Neural progenitor cell (in vitro differentiated cells): ENCODE data around the gene OCEL1. TPM values are rescaled to one million over a fixed set of nuclear protein-coding genes. Genes with fewer than 3 reads are reported as not detected.

Source experiments
- DNase-seq: peaks from one replicate; pipeline ENCODE4 v3.0.0-alpha.2; 2016; ENCODE audit warnings: low spot score
- H2AFZ ChIP-seq: fragments of 200-600 bp; sonication (generic); replicated peaks from 2 replicates; pipeline ENCODE4 v1.6.1; 2016; ENCODE audit warnings: antibody characterized with exemption
- H3F3A ChIP-seq: fragments of 200-600 bp; sonication (generic); 2 replicates; pipeline ENCODE4 v1.6.1; 2016; ENCODE audit warnings: antibody characterized with exemption, low read depth
- H3K27ac ChIP-seq: fragments of 200-600 bp; sonication (generic); 2 replicates; pipeline ENCODE4 v1.5.1; 2016; ENCODE audit warnings: mild to moderate bottlenecking
- H3K27me3 ChIP-seq: fragments of 200-600 bp; sonication (generic); 2 replicates; pipeline ENCODE4 v1.6.1; 2016; ENCODE audit warnings: mild to moderate bottlenecking, moderate library complexity
- H3K36me3 ChIP-seq: fragments of 200-600 bp; sonication (generic); 2 replicates; pipeline ENCODE4 v1.5.1; 2016
- H3K4me1 ChIP-seq: fragments of 200-600 bp; sonication (generic); 2 replicates; pipeline ENCODE4 v1.6.1; 2016; ENCODE audit warnings: mixed run types
- H3K4me2 ChIP-seq: fragments of 200-600 bp; sonication (generic); 2 replicates; pipeline ENCODE4 v1.6.1; 2016
- H3K4me3 ChIP-seq: fragments of 200-600 bp; sonication (generic); 2 replicates; pipeline ENCODE4 v1.5.1; 2016
- H3K79me2 ChIP-seq: fragments of 200-600 bp; sonication (generic); 2 replicates; pipeline ENCODE4 v1.6.1; 2016; ENCODE audit warnings: low read depth
- H3K9ac ChIP-seq: fragments of 200-600 bp; sonication (generic); 2 replicates; pipeline ENCODE4 v1.6.1; 2016
- H3K9me3 ChIP-seq: fragments of 200-600 bp; sonication (generic); 2 replicates; pipeline ENCODE4 v1.5.1; 2016; ENCODE audit warnings: low read depth
- H4K20me1 ChIP-seq: fragments of 200-600 bp; sonication (generic); 2 replicates; pipeline ENCODE4 v1.6.1; 2016; ENCODE audit warnings: low read depth
- H3K27ac Mint-ChIP-seq: 3 replicates; pipeline ENCODE4 v1.8.0; 2021; ENCODE audit warnings: mixed read lengths
- H3K27me3 Mint-ChIP-seq: 2 replicates; pipeline ENCODE4 v1.8.0; 2022; ENCODE audit warnings: low read depth, mild to moderate bottlenecking, inconsistent platforms, moderate library complexity, mixed read lengths; ENCODE audit not compliant: insufficient read depth
- H3K36me3 Mint-ChIP-seq: 3 replicates; pipeline ENCODE4 v1.8.0; 2021; ENCODE audit warnings: mixed read lengths
- H3K4me1 Mint-ChIP-seq: 3 replicates; pipeline ENCODE4 v1.8.0; 2021; ENCODE audit warnings: mixed read lengths
- H3K4me3 Mint-ChIP-seq: 3 replicates; pipeline ENCODE4 v1.8.0; 2021; ENCODE audit warnings: mild to moderate bottlenecking, moderate library complexity, mixed read lengths
- H3K9me3 Mint-ChIP-seq: 3 replicates; pipeline ENCODE4 v1.8.0; 2020; ENCODE audit warnings: mixed read lengths
- CTCF ChIP-seq: fragments of 200-600 bp; sonication (generic); IDR thresholded peaks from 2 replicates; pipeline ENCODE4 v1.5.1; 2017; ENCODE audit warnings: antibody characterized with exemption, mild to moderate bottlenecking
- EZH2 ChIP-seq: fragments of 200-600 bp; sonication (generic); IDR thresholded peaks from 2 replicates; pipeline ENCODE4 v1.6.1; 2017; ENCODE audit warnings: antibody characterized with exemption, mild to moderate bottlenecking, moderate library complexity
- EZH2phosphoT487 ChIP-seq: fragments of 200-600 bp; sonication (generic); IDR thresholded peaks from 2 replicates; pipeline ENCODE4 v1.6.1; 2017; ENCODE audit warnings: antibody characterized with exemption
- total RNA-seq: library from RNA; depleted of rRNA; stranded (reverse); fragments of >200 nt; gene quantifications from 2 replicates; pipeline ENCODE4 v1.2.3, GENCODE V29; 2015; ENCODE audit warnings: low replicate concordance

Gene OCEL1
- total RNA-seq, 1 donor from 2014 or later = 4.6 TPM

DNA sequence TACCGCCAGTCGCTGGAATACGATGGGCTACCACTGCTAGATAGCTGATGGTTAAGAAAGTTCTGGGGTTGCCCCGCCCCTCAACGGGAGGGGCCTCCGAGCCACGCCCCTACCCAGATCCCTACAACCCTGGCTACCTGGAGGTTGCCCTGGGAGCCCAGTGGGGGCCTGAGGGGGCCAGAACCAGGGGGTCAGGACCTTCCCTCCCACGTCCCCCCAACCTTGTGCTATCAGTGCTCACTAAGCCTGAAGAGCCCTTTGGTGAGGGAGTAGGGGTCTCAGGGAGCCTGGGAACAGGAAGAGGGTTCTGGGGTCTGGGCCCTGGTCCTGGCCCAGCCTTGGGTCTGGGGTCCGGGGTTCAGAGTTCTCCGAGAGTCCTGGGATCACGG is 8.9 kb downstream of the OCEL1 start:
- Mint-ChIP-seq H3K4me1 (peaks cover 11% of the 10 kb centered on the region), H3K36me3 (peaks cover 18% of the 10 kb centered on the region), H3K4me3 (peak overlapping the region; percentile 76), H3K9me3 (no peaks in the 10 kb centered on the region), H3K27me3 (peaks cover 8% of the 10 kb centered on the region), H3K27ac (no peak overlapping the region)
- Histone ChIP-seq H3K36me3 (no peaks in the 10 kb centered on the region), H3K4me2 (peak overlapping the region; percentile 87), H2AFZ (no peak overlapping the region), H3K4me1 (peaks cover 17% of the 10 kb centered on the region), H3K27me3 (no peaks in the 10 kb centered on the region), H3K27ac (no peak overlapping the region), H3F3A (peaks cover 46% of the 10 kb centered on the region), H4K20me1 (peaks cover 34% of the 10 kb centered on the region), H3K79me2 (peaks cover 36% of the 10 kb centered on the region), H3K4me3 (peak overlapping the region; percentile 80), H3K9me3 (no peaks in the 10 kb centered on the region), H3K9ac (no peak overlapping the region)
- DNase-seq = peak; percentile 76
- TF ChIP-seq CTCF (no peak), EZH2phosphoT487 (no peak), EZH2 (no peak)

- peak overlapping the region; percentile 56 for H3K27ac ChIP-seq
- H3K4me3 Mint-ChIP-seq = peak overlapping the region; percentile 76
- peaks cover 11% of the 10 kb centered on the region for H3K4me1 Mint-ChIP-seq
- H4K20me1 ChIP-seq = peaks cover 38% of the 10 kb centered on the region
- H3K27me3 ChIP-seq = no peaks in the 10 kb centered on the region
- H3F3A ChIP-seq = peaks cover 46% of the 10 kb centered on the region
- peaks cover 36% of the 10 kb centered on the region for H3K79me2 ChIP-seq
- TF ChIP-seq EZH2 = peak; percentile 29
- TF ChIP-seq CTCF = peak; percentile 53
- no peak for TF ChIP-seq EZH2phosphoT487
- no peaks in the 10 kb centered on the region for H3K36me3 ChIP-seq
- peak overlapping the region; percentile 58 for H2AFZ ChIP-seq
- peaks cover 17% of the 10 kb centered on the region for H3K4me1 ChIP-seq
- peak overlapping the region; percentile 80 for H3K4me3 ChIP-seq
- H3K9me3 Mint-ChIP-seq = no peaks in the 10 kb centered on the region
- H3K9me3 ChIP-seq = no peaks in the 10 kb centered on the region
- H3K4me2 ChIP-seq = peak overlapping the region; percentile 87
- no peak overlapping the region for H3K27ac Mint-ChIP-seq
- no peak overlapping the region for H3K9ac ChIP-seq
- H3K27me3 Mint-ChIP-seq = peaks cover 8% of the 10 kb centered on the region
- peaks cover 17% of the 10 kb centered on the region for H3K36me3 Mint-ChIP-seq
- peak; percentile 91 for DNase-seq
Measured at GRCh38 chr19:17235300-17235970, 9.4 kb downstream of the OCEL1 start.

- Mint-ChIP-seq H3K4me3 (peak overlapping the region; percentile 46), H3K36me3 (peaks cover 13% of the 10 kb centered on the region), H3K27ac (no peak overlapping the region), H3K4me1 (peaks cover 18% of the 10 kb centered on the region), H3K9me3 (no peaks in the 10 kb centered on the region), H3K27me3 (peaks cover 5% of the 10 kb centered on the region)
- DNase-seq = no peak
- Histone ChIP-seq H3K36me3 (no peaks in the 10 kb centered on the region), H2AFZ (peak overlapping the region; percentile 58), H3K27ac (peak overlapping the region; percentile 56), H3K4me2 (peak overlapping the region; percentile 87), H3K79me2 (peaks cover 43% of the 10 kb centered on the region), H4K20me1 (peaks cover 45% of the 10 kb centered on the region), H3K4me3 (peak overlapping the region; percentile 80), H3K9ac (no peak overlapping the region), H3K27me3 (no peaks in the 10 kb centered on the region), H3K9me3 (no peaks in the 10 kb centered on the region), H3F3A (peaks cover 42% of the 10 kb centered on the region), H3K4me1 (peaks cover 17% of the 10 kb centered on the region)
- TF ChIP-seq CTCF = no peak
- TF ChIP-seq EZH2 = no peak
- TF ChIP-seq EZH2phosphoT487 = no peak
Measured at GRCh38 chr19:17235971-17236777, 10.1 kb downstream of the OCEL1 start.
